ENCODE data around the gene CHD9NB. TPM values are rescaled to one million over a fixed set of nuclear protein-coding genes. Genes with fewer than 3 reads are reported as not detected.

CHD9NB gene
- total RNA-seq, 2 donors from 2014 or later: 0.33 to 0.67 TPM

GRCh38 chr16:53035176-53035942 is 17.3 kb downstream of the CHD9NB start:
- DNase-seq (ENCODE audit: low spot score): no peak
- no peaks in the 10 kb centered on the region for H3K36me3 ChIP-seq
- H3K27ac ChIP-seq: no peak overlapping the region
- H3K4me1 ChIP-seq: no peaks in the 10 kb centered on the region
- H3K9me3 ChIP-seq: no peaks in the 10 kb centered on the region
- TF ChIP-seq CTCF (IDR thresholded peaks at IDR 0.05): no peak
- no peak overlapping the region for H3K4me3 ChIP-seq
- H3K27me3 ChIP-seq: no peaks in the 10 kb centered on the region

DNA sequence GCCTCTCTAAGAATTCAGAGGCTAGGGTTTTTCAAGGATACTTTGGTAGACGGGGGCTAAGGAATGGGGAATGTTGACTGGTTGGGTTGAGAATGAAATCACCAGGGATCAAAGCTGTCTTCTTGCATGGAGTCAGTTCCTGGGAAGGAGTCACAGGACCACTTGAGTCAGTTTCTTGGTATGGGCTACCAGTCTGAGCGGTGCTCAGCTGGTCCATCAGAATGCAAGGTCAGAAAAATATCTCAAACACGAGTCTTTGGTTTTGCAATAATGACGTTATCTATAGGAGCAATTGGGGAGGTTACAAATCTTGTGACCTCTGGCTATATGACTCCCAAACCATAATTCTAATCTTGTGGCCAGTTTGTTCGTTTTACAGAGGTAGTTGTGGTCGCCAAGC is 18.4 kb downstream of the CHD9NB start:
- Histone ChIP-seq H3K27ac (no peak overlapping the region), H3K4me1 (no peaks in the 10 kb centered on the region), H3K27me3 (no peaks in the 10 kb centered on the region), H3K4me3 (no peak overlapping the region), H3K36me3 (no peaks in the 10 kb centered on the region), H3K9me3 (no peaks in the 10 kb centered on the region)
- no peak for DNase-seq (ENCODE audit: low spot score)
- no peak for TF ChIP-seq CTCF (IDR thresholded peaks at IDR 0.05)

DNA sequence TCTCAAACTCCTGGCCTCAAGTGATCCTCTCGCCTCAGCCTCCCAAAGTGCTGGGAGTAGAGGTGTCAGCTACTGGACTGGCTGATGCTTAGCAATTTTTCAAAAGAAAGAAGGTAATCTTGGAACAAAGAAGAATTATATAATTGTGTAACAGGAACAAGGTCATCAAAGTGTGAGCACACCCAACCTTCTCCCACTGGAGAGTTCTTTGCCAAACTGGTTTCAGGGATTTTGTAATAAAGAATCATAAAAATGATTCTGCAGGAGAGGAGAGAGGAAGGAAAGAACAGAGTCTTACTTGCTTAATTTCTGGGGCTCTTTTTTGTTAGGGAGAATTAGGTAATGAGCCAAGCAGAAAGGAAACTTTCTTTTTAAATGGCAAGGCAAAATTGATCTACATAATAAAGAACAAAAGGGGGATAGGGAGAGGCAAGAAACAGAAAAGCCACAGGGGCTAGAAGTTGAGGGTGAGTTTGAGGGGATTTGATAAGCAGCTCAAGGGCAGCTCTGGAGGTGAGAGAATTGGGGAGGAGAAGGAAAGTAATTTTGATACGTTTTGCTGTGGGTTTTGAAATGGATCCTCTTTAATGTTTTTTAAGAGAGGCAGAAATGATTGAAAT is 21.3 kb downstream of the CHD9NB start:
- no peak for TF ChIP-seq CTCF (IDR thresholded peaks at IDR 0.05)
- no peak overlapping the region for H3K27ac ChIP-seq
- no peaks in the 10 kb centered on the region for H3K36me3 ChIP-seq
- no peaks in the 10 kb centered on the region for H3K9me3 ChIP-seq
- no peak for DNase-seq (ENCODE audit: low spot score)
- no peaks in the 10 kb centered on the region for H3K27me3 ChIP-seq
- no peak overlapping the region for H3K4me3 ChIP-seq
- H3K4me1 ChIP-seq: no peaks in the 10 kb centered on the region

GRCh38 chr16:53029971-53030370 is 22.7 kb downstream of the CHD9NB start:
- no peak for TF ChIP-seq CTCF (IDR thresholded peaks at IDR 0.05)
- H3K27me3 ChIP-seq: no peaks in the 10 kb centered on the region
- H3K9me3 ChIP-seq: no peaks in the 10 kb centered on the region
- no peaks in the 10 kb centered on the region for H3K4me1 ChIP-seq
- no peak overlapping the region for H3K27ac ChIP-seq
- H3K4me3 ChIP-seq: no peak overlapping the region
- DNase-seq (ENCODE audit: low spot score): no peak
- H3K36me3 ChIP-seq: no peaks in the 10 kb centered on the region

- no peaks in the 10 kb centered on the region for H3K36me3 ChIP-seq
- no peaks in the 10 kb centered on the region for H3K4me1 ChIP-seq
- H3K27ac ChIP-seq: no peak overlapping the region
- DNase-seq (ENCODE audit: low spot score): no peak
- H3K9me3 ChIP-seq: no peaks in the 10 kb centered on the region
- H3K27me3 ChIP-seq: no peaks in the 10 kb centered on the region
- no peak for TF ChIP-seq CTCF (IDR thresholded peaks at IDR 0.05)
- no peak overlapping the region for H3K4me3 ChIP-seq
Observed at GRCh38 chr16:53024045-53024444, 28.7 kb downstream of the CHD9NB start.
